Thyroid gland (tissue), 4 donors: ENCODE data around the gene KREMEN2.

Source experiments
- POLR2A ChIP-seq, 2 donors: fragments of 450-650 bp; IDR thresholded peaks; one replicate each; pipeline ENCODE4 v1.6.1; 2017; ENCODE audit warnings: antibody characterized with exemption in 2 of 2, mild to moderate bottlenecking in 2 of 2, moderate library complexity in 1 of 2
- TF ChIP-seq, protein P1 (sequence below), 6 experiments: fragments of 200-600 bp in 3 of 6; fragments of 450-650 bp in 3 of 6; sonication (generic) in 3 of 6; IDR thresholded peaks; one replicate each; pipeline ENCODE4 v1.5.1; 2016 to 2019; ENCODE audit warnings: antibody characterized with exemption in 6 of 6, mild to moderate bottlenecking in 2 of 6, inconsistent platforms in 1 of 6, moderate library complexity in 1 of 6

DNA sequence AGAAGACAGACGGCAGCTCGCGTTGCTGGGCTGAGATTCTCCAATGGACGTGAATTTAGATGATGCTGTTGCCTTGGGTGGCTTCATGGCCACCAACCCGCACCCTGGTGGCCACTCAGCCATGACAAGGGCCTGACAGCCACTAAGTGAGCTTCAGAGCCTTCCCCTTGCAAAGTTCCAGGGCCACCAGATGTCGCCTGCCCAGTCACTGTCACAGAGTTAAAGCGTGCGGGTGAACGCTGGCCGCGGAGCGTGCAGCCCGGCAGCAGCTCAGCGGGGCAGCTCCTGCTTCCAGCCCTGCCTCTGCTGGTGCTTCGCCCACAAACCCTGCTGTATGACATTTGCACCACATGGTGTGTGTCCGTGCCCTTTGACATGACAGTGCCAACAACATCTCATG is 13.3 kb upstream of the KREMEN2 start:
- TF ChIP-seq, protein P1, sequence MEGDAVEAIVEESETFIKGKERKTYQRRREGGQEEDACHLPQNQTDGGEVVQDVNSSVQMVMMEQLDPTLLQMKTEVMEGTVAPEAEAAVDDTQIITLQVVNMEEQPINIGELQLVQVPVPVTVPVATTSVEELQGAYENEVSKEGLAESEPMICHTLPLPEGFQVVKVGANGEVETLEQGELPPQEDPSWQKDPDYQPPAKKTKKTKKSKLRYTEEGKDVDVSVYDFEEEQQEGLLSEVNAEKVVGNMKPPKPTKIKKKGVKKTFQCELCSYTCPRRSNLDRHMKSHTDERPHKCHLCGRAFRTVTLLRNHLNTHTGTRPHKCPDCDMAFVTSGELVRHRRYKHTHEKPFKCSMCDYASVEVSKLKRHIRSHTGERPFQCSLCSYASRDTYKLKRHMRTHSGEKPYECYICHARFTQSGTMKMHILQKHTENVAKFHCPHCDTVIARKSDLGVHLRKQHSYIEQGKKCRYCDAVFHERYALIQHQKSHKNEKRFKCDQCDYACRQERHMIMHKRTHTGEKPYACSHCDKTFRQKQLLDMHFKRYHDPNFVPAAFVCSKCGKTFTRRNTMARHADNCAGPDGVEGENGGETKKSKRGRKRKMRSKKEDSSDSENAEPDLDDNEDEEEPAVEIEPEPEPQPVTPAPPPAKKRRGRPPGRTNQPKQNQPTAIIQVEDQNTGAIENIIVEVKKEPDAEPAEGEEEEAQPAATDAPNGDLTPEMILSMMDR (IDR thresholded peaks at IDR 0.05), result no peak
- TF ChIP-seq POLR2A (IDR thresholded peaks at IDR 0.05), result no peak
